K562 (cell line): ENCODE measurements around the gene LUZP1. TPM values are rescaled to one million over a fixed set of nuclear protein-coding genes. Genes with fewer than 3 reads are reported as not detected.

Source experiments
- ATAC-seq: fragments of 200-7000 bp; cut with Tn5 transposase; 3 replicates; pipeline ENCODE4 v1.9.1; 2020; ENCODE audit warnings: moderate library complexity
- BruUV-seq: library from RNA; stranded (reverse); fragments of 400-500 nt; replicated peaks from 2 replicates; lab custom pipeline; 2021; lab: Mats Ljungman, UMichigan
- CTCF ChIA-PET: fragments of 300-600 bp; formaldehyde crosslinking; extraction: SDS; loops from one replicate; lab custom pipeline; 2021; ENCODE audit warnings: low intra/inter-chr PET ratio; lab: Yijun Ruan, JAX
- POLR2A ChIA-PET: fragments of 300-600, 350-650 bp; sonication (Branson Sonifier 250); formaldehyde crosslinking; extraction: SDS; loops from one replicate; lab custom pipeline; 2021; ENCODE audit warnings: antibody characterized with exemption, inconsistent platforms; lab: Yijun Ruan, JAX
- DNase-seq, 4 experiments: peaks; one replicate each; pipeline versions ENCODE4 v3.0.0 to v3.0.0-alpha.2; 2011 to 2018; ENCODE audit warnings: low spot score in 3 of 4, mixed read lengths in 3 of 4; ENCODE audit errors: extremely low read depth in 1 of 4
- FAIRE-seq: peaks from 2 replicates; lab custom pipeline; 2011; peaks lifted over from hg19 to GRCh38; lab: Jason Lieb, UNC
- H2AFZ ChIP-seq: 2 replicates; pipeline ENCODE4 v1.6.0; 2011; ENCODE audit warnings: low read depth, low read length, control low read depth, inconsistent platforms
- H3K27ac ChIP-seq: fragments of 200-600 bp; 3 replicates; pipeline ENCODE4 v1.8.0; 2011; ENCODE audit warnings: low read depth, mild to moderate bottlenecking, control low read depth, inconsistent platforms, low read length, moderate library complexity, mixed read lengths; ENCODE audit errors: extremely low read depth
- H3K27me3 ChIP-seq, 2 experiments: fragments of 300-600 bp in 1 of 2; 2 replicates in 1 of 2; 3 replicates in 1 of 2; pipeline versions ENCODE4 v1.6.0 to v1.8.0; 2011; ENCODE audit warnings: inconsistent platforms in 2 of 2, low read length in 2 of 2, mild to moderate bottlenecking in 1 of 2, mixed read lengths in 1 of 2, moderate library complexity in 1 of 2; ENCODE audit not compliant: control insufficient read depth in 2 of 2, insufficient read depth in 2 of 2
- H3K36me3 ChIP-seq: fragments of 300-600 bp; 3 replicates; pipeline ENCODE4 v1.8.0; 2011; ENCODE audit warnings: mild to moderate bottlenecking, low read length, inconsistent platforms; ENCODE audit not compliant: control insufficient read depth, insufficient read depth
- H3K4me1 ChIP-seq, 2 experiments: fragments of 200-600 bp in 1 of 2; replicated peaks in 1 of 2; 2 replicates in 1 of 2; 3 replicates in 1 of 2; pipeline versions ENCODE4 v1.5.1 to v1.8.0; 2011; ENCODE audit warnings: inconsistent platforms in 2 of 2, low read length in 2 of 2, mild to moderate bottlenecking in 1 of 2, mixed read lengths in 1 of 2, moderate library complexity in 1 of 2; ENCODE audit not compliant: control insufficient read depth in 2 of 2, insufficient read depth in 2 of 2
- H3K4me2 ChIP-seq: 2 replicates; pipeline ENCODE4 v1.6.1; 2011; ENCODE audit warnings: low read length, control low read depth, inconsistent platforms, mixed read lengths; ENCODE audit not compliant: insufficient read depth
- H3K4me3 ChIP-seq: fragments of 200-600 bp; sonication (generic), shearing (Covaris generic); 2 replicates; pipeline ENCODE4 v1.5.1; 2016; ENCODE audit warnings: control low read depth, inconsistent platforms
- H3K79me2 ChIP-seq: fragments of 200-600 bp; 3 replicates; pipeline ENCODE4 v1.8.0; 2011; ENCODE audit warnings: low read length, inconsistent platforms; ENCODE audit not compliant: control insufficient read depth, insufficient read depth
- H3K9ac ChIP-seq, 2 experiments: 2 replicates each; pipeline versions ENCODE4 v1.6.0 to v1.6.1; 2011; ENCODE audit warnings: low read depth in 2 of 2, low read length in 2 of 2, control low read depth in 1 of 2, inconsistent platforms in 1 of 2, mild to moderate bottlenecking in 1 of 2, mixed read lengths in 1 of 2; ENCODE audit not compliant: insufficient read depth in 1 of 2
- H3K9me1 ChIP-seq: one replicate; pipeline ENCODE4 v1.6.0; 2011; ENCODE audit warnings: inconsistent platforms, mild to moderate bottlenecking, low read length, moderate library complexity; ENCODE audit not compliant: control insufficient read depth, insufficient read depth
- H3K9me3 ChIP-seq: replicated peaks from 2 replicates; pipeline ENCODE4 v1.5.1; 2011; ENCODE audit warnings: low read depth, low read length, inconsistent platforms; ENCODE audit not compliant: control insufficient read depth, insufficient read depth
- H4K20me1 ChIP-seq: replicated peaks from 2 replicates; pipeline ENCODE4 v1.6.1; 2011; ENCODE audit warnings: low read length, inconsistent platforms, mixed read lengths; ENCODE audit not compliant: control insufficient read depth, insufficient read depth
- GATA2 ChIP-seq: sonication (generic); formaldehyde crosslinking; IDR thresholded peaks from 2 replicates; pipeline ENCODE4 v1.4.0; 2020; ENCODE audit warnings: mild to moderate bottlenecking, missing genetic modification reagents
- MAFG ChIP-seq: fragments of 450-650 bp; conservative IDR thresholded peaks from 2 replicates; pipeline ENCODE4 v1.6.1; 2016; ENCODE audit warnings: missing genetic modification characterization, missing compliant biosample characterization
- NFE2L1 ChIP-seq: fragments of 450-650 bp; IDR thresholded peaks from 2 replicates; pipeline ENCODE4 v1.6.1; 2016; ENCODE audit warnings: missing genetic modification characterization, low read depth, mild to moderate bottlenecking, missing compliant biosample characterization, moderate library complexity, borderline replicate concordance
- NFYB ChIP-seq: IDR thresholded peaks from 2 replicates; pipeline ENCODE4 v1.6.1; 2011; ENCODE audit warnings: mild to moderate bottlenecking, moderate library complexity; ENCODE audit not compliant: insufficient read length; ENCODE audit errors: extremely low read depth
- SIN3B ChIP-seq: fragments of 450-650 bp; IDR thresholded peaks from 2 replicates; pipeline ENCODE4 v1.6.1; 2017; ENCODE audit warnings: low read depth, mild to moderate bottlenecking, moderate library complexity
- ZNF785 ChIP-seq: fragments of 250-450 bp; sonication (Bioruptor Pico); IDR thresholded peaks from 2 replicates; pipeline ENCODE4 v1.4.0; 2020; ENCODE audit warnings: mild to moderate bottlenecking
- ZNF79 ChIP-seq: fragments of 250-450 bp; sonication (Bioruptor Pico); IDR thresholded peaks from 2 replicates; pipeline ENCODE4 v1.4.0; 2020; ENCODE audit warnings: low read depth, mild to moderate bottlenecking, moderate library complexity
- WGBS: fragments of 100-300 bp; shearing (Covaris generic); methylation state at CpG from one replicate; pipeline ENCODE4 v1.1.6; 2016; ENCODE audit warnings: low coverage, mixed read lengths; ENCODE audit not compliant: insufficient coverage; ENCODE audit errors: missing lambda C conversion rate; 5-methylcytosine and 5-hydroxymethylcytosine counted together
- in situ Hi-C: fragments of 300-500 bp; cut with MboI; formaldehyde crosslinking; loops from 4 replicates; pipeline ENCODE4 v1.15.0; 2018; ENCODE audit warnings: inconsistent platforms, mixed read lengths
- intact Hi-C: fragments of 100-400 bp; cut with micrococcal nuclease; formaldehyde crosslinking; loops from 2 replicates; pipeline ENCODE4 v1.14.2; 2022
- polyA plus RNA-seq, 8 experiments: library from polyadenylated mRNA; depleted of rRNA in 4 of 8; stranded (reverse) in 5 of 8; unstranded in 3 of 8; fragments of >200 nt; fragmentation: Nextera tagmentation in 2 of 8; fragmentation: Illumina TruSeq in 1 of 8; extraction: Ambion mirVana in 2 of 8; extraction: Trizol in 1 of 8; gene quantifications; 2 replicates each; pipeline versions ENCODE4 v1.2.1 to v1.2.3, GENCODE V29; 2011 to 2014; ENCODE audit warnings: inconsistent platforms in 1 of 8, missing spikeins in 1 of 8
- total RNA-seq, 7 experiments: library from RNA; depleted of rRNA in 6 of 7; stranded (reverse); fragments of >200 nt in 6 of 7; fragmentation: Illumina TruSeq in 2 of 7; extraction: Trizol in 2 of 7; gene quantifications; 2 replicates each; pipeline versions ENCODE4 v1.2.1 to v1.2.3, GENCODE V29; 2011 to 2021; ENCODE audit warnings: low replicate concordance in 1 of 7

The LUZP1 gene
- total and polyA plus RNA-seq, 9 of the 15 experiments (the other 6 are each of a cell fraction or from before 2014, with no cell fraction given), result 6.5 to 19.1 (median 12.4) TPM

- H4K20me1 ChIP-seq, result no peaks in the 10 kb centered on the region
- H3K9me1 ChIP-seq, result no peaks in the 10 kb centered on the region
- intact Hi-C loops (no loop called here), in situ Hi-C loops (no loop called here)
- H3K36me3 ChIP-seq, result no peaks in the 10 kb centered on the region
- no peak for FAIRE-seq
- H3K79me2 ChIP-seq, result no peaks in the 10 kb centered on the region
- CTCF ChIA-PET, result interaction anchor here (7.5 kb wide), 1 partner anchor 80 kb away, joined by 141 read pairs; no protein-coding TSS in a partner anchor
- peaks cover 10 to 16% of the 10 kb centered on the region in 2 experiments; a peak in 4 of 5 replicates for H3K4me1 ChIP-seq
- H3K27ac ChIP-seq, result no peak overlapping the region
- DNase-seq, result no peak
- H3K4me3 ChIP-seq, result no peak overlapping the region
- POLR2A ChIA-PET, result interaction anchor here (0.6 to 2.7 kb wide), 4 partner anchors 10 to 16 kb away, joined by 3 to 12 read pairs (median 6); partner anchors contain the start of gene LUZP1
- no peaks in the 10 kb centered on the region for H3K9me3 ChIP-seq
- no TSS peak for BruUV-seq
- no peak overlapping the region for H2AFZ ChIP-seq
- peaks cover 3 to 4% of the 10 kb centered on the region in 2 experiments; a peak in 1 of 5 replicates for H3K27me3 ChIP-seq
- no peak overlapping the region for H3K4me2 ChIP-seq
- ATAC-seq, result no peak
- 9% methylated on average over 2 of the region's 2 CpGs for WGBS
- no peak for TF ChIP-seq SIN3B
- TF ChIP-seq ZNF785 (CRISPR knock-in tag), result no peak
- no peak for TF ChIP-seq NFYB
- no peak for TF ChIP-seq MAFG (tag)
- TF ChIP-seq NFE2L1 (tag), result no peak
- TF ChIP-seq ZNF79 (CRISPR knock-in tag), result no peak
- no peak for TF ChIP-seq GATA2 (CRISPR knock-in tag)
- TF ChIP-seq, all 486 proteins: peak for 0
- H3K9ac ChIP-seq, result no peak overlapping the region
Measured at GRCh38 chr1:23179862-23180261, 11.2 kb upstream of the LUZP1 start.
